RKO (cell line): ENCODE measurements around the gene ANK2.
"Not testable (repeated sequence)": the region's sequence is repeated elsewhere in the genome, so short reads cannot be mapped to it uniquely, and the experiment has no call there.

Experiments used
- DNase-seq: peaks from one replicate; pipeline ENCODE4 v3.0.0-alpha.2; 2016; ENCODE audit warnings: low spot score

ANK2 gene

DNA sequence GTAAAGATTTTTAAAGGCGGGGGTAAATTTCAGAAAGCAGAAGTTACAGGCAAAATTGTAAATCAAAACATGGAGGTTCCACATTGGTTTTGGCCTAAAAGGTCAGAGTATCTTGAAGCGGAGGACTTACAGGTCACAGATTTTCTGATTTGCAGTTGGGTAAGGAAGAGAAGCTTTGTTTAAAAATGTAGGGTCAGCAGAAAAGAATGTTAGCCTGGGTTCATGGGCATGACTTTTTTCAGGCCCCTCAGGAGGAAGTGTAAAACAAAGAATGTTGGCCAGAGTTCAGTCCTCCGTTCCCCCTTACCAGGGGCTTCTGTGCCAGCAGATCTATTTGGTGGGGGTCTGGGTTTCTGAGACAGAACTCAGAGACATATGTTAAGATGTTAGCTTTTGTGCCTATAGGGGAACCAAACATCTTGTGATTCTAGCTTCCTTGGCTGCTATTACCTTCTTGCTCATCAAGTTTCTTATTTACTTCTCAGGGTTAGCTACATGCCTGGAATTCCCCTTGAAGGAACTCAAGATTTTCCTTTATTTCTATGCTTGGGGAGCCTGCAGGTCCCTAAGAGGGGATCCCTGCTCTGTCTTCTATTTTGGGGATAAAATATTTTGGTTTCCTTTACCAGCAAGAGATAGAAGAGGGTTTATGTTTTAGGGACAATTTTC, 160.3 kb downstream of the ANK2 start:
- DNase-seq: no peak

DNA sequence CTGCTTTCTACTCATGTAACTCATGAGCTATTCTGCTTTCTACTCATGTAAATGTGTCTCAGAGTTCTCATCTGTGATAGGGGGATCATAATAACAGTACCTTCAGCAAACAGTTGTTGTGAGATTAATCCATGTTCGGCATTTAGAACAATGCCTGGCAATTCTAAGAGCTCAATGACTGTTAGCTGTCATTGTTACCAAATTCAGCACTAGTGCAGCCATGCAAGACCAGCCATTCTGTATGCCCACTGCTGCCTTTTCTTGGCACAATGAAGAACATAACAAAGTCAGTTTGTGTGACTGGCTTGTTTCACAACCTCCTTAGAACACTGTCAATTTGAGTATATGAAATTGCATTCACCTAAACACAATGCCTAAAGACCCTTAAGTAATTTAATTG, 163.2 kb downstream of the ANK2 start:
- no peak for DNase-seq

DNA sequence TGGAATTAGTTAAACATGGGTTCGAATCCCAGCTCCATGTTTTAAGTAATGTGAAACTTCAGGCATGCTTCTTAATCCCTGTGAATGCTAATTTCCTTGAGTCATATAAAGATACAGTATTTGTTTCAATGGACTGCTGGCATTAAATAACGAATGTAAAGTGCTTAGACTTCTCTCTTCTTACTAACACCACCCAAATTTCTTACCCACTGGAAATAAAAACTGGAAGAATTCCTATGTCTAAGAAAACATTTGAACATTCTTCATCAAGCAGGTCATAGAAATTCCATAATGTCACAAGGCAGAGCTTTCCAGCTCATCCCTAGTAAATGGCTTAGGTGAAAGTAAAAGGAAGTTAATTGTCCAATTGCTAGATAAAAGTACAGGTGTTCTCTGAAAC, 172.5 kb downstream of the ANK2 start:
- no peak for DNase-seq

DNA sequence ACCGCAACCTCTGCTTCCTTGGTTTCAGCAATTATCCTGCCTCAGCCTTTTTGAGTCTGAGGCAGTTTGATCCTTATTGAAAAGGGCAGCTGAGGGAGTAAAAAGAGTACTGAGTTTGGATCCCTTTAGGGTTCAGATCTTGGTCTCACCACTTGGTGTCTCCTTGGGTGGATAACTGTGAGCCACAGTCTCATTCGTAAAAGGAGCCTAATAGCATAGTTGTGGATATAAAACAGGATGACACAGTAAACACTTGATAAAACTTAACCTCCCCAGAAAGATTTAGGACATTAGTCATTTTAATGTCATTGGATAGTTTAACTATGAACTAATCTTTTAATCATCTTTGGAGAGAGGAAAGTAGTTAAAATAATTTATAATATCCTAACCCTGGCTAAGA, 173.0 kb downstream of the ANK2 start:
- DNase-seq: peak; percentile 32

DNA sequence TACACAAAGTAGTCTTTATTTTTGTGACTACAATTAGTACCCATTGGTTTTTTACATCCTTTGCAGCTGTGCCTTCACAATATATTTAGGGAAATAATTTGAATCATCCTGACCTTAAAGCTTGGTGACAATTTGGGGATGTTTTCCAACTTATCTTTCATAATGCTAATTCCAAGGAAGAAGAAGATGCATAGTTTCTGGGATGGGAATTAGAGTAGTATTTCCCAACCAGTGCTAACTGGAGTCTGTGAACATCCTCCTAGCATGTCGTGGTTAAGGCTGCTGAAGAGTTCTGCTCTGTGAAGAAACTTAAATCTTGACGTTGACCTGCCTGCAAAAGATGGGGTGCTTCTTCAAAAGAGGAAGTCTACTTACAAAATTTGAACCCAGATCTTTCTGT, 173.5 kb downstream of the ANK2 start:
- no peak for DNase-seq

DNA sequence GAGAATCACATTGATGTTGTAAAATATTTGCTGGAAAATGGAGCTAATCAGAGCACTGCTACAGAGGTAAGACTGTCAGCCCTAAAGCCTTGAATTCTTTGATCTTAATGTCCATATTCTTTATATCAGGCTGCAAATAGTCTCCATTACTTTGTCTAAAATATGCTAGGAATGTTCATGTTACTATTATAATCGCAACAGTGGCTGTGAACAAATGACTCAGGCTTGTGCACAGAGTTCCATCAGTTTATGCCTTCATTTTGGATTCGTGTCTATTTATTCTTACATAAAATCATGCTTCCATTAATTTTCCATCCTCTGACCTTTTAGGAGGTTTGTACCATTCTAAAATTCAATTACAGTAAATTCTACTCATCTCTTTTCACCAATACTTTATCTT, 182.7 kb downstream of the ANK2 start:
- no peak for DNase-seq

DNA sequence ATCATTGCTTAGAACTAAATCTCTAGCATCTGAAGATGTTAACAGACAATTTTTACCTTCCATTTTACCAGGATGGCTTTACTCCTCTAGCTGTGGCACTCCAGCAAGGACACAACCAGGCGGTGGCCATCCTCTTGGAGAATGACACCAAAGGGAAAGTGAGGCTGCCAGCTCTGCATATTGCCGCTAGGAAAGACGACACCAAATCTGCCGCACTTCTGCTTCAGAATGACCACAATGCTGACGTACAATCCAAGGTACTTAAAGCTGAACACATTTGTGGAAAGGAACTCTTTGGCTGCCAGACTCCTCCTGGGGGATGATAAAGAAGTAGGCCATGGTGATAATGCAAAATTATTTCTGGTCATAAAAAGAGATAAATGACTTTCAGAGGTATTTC, 187.5 kb downstream of the ANK2 start:
- DNase-seq: no peak

DNA sequence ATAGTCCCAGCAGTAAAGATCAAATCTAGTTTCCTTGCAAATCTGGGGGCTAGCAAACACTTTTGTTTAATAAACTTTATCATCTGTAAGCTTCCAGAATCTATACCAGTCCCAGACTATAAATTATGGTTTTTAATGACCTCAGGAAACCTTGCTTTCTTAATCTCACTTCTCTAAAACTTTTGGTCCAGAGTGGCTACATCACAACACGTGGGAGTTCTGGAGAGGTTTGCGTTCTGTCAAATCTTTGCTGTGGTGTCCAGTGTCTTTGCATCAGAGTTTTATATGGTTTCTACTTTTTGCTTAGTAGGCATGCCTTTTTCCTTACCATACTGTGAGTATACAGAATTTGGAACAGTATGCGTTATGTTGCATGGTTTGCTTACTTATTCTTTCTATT, 193.9 kb downstream of the ANK2 start:
- no peak for DNase-seq

DNA sequence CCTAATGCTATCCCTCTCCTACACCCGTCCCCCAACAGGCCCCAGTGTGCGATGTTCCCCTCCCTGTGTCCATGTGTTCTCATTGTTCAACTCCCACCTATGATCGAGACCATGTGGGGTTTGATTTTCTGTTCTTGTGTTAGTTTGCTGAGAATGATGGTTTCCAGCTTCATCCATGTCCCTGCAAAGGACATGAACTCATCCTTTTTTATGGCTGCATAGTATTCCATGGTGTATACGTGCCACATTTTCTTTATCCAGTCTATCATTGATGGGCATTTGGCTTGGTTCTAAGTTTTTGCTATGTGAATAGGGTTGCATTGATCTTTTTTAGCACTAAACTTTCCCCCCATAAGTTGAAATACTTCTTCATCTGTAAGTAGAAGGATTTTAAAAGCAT, 195.3 kb downstream of the ANK2 start:
- DNase-seq: not testable (repeated sequence)

DNA sequence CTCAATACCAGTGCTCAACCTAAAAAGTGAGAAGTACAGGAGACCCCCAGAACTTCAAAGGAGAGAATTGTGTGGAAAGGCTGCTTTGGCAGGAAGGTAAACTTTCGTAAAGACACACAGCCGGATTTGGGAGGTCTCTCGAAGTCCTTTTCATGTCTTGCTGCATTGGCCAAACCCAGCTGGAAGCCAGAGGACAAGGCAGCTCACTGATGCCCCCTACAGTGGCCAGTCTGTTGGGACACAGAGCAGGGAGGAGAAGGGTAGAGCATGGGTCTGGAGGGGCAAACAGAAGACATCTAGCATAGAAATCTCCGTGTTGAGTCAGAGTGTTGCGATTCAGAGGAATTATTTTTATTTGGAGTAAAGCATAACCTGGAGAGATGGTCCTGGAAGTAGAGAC, 198.9 kb downstream of the ANK2 start:
- no peak for DNase-seq

DNA sequence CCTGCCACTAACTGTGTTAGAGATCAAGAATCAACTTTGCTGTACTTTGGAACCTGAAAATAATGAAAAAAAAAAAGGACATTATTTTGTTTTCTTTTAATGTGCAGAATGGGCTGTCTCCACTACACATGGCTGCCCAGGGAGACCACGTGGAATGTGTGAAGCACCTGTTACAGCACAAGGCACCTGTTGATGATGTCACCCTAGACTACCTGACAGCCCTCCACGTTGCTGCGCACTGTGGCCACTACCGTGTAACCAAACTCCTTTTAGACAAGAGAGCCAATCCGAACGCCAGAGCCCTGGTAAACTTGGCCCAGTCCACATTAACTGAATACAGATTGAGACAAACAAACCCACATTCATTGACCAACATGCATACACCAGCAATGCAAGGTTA, 206.2 kb downstream of the ANK2 start:
- no peak for DNase-seq

DNA sequence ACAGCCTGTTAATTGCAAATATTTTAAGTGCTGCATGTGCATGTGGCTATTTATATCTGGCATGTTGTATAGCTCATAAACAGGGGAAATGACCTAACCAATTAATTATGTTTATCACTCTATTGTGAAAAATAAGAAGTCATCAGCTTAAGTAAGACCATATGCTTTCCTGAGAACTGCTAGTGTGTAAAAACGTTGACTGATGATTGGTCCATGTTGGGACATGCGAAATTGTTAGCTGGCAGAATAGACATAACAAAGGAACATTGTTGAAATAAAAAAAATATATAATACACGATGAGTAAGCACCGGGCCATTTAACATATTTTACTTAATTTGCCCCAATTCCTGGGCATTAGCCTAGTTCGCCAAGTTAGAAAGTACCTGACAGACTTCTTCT, 207.5 kb downstream of the ANK2 start:
- no peak for DNase-seq

DNA sequence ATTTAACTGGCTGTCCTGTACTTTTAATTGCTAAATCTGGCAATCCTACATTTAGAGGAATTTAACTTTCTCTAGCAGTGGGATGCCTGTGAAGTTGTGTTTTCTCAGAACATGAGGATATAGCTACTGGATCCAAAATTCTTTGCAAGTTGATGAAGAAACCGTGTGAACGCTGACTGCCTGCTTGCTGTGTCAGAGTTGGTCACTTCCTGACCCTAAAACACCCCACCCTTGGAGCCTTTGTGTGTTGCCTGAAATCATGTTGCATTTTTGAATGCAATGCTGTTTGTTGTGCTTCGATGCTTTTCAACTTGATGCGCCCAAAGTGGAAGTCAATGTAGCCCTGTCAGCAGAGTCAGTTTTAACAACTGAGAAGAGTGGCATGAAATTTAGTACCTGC, 211.2 kb downstream of the ANK2 start:
- DNase-seq: no peak

DNA sequence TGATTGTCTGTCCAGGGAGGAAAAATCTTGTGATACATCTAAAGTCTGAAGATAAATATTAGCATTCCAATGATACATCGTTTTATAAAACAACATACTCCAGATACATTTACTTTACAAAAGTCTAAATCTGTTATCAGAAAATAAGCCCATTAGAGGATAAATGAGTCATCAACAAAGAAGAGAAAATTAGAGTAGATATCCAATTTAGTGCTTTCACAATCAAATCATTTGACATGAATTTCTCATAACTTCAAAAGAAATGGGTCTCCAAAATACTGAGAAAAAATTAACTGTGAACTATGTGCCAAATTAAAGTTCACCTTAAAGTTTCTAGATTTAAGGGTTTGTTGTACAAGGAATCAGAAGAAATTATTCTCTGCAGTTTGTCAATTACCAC, 213.8 kb downstream of the ANK2 start:
- DNase-seq: no peak

DNA sequence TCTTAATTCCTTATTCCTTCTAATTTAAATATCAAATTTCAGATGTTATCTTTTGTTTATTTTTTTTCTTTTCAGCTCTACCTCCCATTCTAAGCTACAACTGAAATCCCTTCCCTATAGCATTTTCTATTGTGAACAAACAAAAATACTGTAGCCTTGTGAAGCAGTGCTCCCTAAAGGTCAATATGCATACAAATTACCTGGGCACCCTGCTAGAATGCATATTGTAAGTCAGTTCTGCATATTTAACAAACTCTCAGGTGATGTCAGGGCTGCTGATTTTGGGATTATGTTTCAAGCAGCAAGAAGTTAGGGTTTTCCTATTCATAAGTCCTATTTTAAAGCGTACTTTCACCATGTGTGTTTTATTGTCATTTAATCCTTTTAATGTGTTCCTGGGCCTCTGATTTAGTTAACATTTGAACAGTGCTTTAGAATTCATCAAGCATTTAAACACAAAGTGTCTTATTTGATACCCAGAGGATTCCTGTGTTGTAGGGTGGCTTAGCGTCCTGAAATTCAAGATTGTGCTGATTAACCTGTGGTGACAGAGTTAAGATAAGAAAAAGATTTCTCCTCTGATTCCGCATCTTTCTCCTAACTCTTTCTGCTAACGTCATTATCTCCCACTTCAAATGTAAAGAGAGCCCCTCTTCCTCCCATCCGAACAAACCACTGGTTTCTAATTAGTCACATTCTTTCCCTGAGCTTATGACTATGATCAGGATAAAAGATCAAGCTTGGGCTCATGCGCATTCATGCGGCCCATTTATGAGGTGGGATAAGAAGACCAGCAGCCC, 221.3 kb downstream of the ANK2 start:
- DNase-seq: no peak

DNA sequence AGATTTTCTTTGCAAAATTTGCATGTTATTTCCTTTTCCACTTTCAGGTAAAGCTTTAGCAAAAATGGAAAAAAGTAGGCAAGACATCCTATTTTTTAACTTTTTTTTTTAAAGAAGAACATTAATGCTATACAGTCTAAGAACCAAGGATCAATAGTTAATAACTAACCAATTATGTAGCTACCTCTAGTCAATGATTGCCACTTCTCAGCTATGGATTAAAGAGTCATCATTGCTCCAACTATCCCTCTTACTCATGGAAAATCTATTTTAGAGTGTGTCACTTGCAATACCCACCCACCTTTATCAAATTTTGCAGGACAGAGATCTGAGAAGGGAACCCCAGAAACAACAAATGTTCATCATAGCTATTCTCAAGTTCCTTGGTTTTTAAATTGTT, 223.1 kb downstream of the ANK2 start:
- DNase-seq: no peak

DNA sequence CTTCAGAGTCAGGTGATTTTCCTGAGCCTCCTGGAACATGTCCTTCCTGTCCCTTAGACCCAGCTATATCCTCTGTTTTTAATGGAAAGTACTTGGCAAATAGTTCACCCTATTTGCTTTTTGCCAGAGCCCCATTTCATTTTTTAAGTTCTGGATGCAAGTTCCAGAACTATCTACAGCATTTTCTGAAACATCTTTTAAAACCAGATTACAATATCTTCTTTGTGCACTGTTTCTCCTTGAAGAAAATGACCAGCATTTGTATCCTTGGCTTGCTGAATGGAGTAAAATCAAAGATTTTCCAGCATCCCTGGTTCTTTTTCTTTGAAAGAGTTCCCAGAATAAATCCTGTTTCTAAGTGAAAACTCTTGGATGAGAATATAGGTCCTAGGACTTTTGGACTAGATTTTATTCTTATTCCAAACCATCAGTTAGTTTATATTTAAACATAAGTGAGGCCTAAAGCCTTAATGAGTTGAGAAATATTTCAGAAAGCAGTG, 224.3 kb downstream of the ANK2 start:
- no peak for DNase-seq

DNA sequence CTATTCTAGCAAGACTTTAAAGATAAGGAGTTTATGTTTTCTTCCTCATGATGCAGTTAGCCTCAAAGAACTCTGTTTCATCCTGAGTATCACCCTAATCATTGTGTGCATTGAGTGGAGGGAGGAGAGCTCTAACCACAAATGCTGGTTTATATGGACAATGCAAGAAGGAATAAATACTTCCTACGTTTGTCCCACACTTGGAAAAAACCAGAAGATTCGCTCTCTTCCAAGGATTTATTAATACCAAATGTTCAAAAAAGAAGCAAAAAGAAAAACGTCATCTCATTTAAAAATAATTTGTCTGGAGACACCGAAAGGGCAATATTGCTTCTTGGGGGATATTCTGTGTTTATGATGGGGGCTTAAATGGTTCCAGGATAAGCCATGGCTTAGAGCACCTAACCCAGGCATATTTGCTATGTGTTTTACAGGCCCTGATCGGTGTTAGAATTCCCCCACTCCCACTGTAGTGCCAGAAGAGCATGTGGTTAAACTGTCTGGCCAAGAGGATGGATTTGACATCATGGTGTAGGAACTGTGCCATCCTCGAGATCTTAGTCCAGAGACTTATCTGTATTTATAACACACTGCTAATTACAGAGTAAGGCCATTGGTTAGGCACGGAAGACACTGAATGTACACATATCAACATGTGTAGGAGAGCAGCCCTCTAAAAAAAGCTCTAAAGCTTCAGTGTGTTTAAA, 227.2 kb downstream of the ANK2 start:
- no peak for DNase-seq

DNA sequence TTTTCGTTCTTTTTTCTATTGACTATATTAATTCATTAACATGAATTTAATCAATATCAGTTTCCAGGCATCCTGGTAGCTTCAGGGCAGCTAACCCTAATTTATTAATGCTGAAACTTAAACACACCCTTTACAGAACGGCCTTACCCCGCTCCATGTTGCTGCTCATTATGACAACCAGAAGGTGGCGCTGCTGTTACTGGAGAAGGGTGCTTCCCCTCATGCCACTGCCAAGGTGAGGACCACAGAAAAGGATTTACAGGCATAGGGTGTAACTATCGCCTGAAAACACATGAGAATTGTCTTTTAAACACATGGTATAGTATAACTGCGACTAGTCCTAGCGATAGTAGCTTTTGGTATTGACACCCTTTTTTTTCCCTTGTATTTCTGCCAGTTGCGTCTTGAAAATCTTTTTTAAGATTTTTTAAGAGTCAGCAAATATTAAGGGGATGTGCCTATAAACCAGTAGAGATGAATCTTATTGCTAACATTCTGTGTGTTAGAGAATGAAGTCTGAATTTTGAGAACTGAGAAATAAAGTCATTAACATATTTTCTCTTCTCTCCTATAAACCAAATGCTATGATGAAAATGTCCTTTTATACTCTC, 229.0 kb downstream of the ANK2 start:
- DNase-seq: peak; percentile 50

DNA sequence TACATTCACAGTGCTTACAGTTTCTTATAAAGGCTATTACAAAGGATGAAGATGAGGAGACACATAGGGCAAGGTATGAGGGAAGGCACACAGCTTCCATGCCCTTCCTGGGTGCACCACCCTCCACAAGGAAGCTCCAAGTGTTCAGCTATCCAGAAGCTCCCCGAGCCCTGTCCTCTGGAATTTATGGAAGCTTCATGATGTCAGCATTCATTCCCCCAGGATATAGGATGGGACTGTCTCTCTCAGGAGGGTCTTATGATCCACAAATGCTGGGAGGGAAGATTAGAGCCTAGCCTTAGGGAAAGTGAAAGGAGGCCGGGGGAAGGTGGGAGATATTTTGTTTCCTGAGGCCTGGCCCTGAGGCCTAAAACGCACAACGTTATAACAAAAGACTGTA, 236.0 kb downstream of the ANK2 start:
- DNase-seq: no peak

DNA sequence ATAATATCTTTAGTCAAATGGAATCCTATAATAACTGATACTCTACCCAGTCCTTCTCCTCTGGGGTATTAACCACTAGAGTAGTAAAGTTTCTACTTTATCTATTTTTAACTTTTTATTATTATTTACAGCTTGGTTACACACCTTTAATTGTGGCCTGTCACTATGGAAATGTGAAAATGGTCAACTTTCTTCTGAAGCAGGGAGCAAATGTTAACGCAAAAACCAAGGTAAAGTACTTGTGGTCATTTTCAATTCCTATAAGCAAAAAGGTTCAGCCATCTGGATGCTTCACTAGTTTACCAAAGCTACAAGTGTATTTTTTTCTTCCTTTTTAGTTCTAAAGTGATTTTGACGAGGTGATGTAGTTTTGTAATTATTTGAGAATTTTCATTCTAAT, 238.8 kb downstream of the ANK2 start:
- DNase-seq: no peak

DNA sequence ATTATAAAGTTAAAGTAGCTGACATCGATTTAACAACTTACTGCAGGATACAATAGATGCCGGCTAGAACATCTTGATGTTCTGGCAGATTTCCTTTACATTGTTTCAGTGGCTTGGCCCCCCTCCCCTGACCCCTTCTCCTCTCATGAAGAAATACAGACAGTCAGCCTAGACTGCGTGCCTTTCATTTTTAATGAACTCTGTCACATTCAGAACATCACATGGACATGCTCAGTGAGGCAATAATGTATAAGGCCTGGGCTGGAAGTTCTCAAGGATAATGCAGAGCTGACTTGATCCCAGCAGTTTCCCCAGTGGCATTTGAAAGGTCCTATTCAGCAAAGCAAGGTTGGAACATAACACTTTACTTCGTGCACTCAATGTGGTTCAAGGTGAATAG, 239.2 kb downstream of the ANK2 start:
- no peak for DNase-seq

DNA sequence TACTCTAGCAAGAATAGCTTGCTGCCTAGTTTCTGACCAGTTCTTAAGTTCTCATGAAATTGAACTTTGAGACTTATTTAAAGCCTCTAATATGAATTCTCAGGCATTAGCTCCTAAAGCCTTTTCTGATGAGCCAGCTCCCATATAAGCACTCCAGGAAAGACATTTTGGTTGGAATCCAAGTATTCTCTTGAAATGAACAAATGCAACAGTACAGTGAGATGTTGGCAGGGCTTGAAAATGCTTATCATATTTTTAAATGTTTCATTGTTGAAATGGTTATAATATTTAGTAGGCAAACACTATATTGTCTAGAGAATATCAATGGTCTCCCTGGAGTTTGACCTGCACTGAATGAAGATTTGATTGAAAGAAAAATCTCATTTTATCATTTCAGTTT, 240.3 kb downstream of the ANK2 start:
- DNase-seq: no peak
